K562 (cell line): ENCODE measurements around the gene POLR3K. TPM values are rescaled to one million over a fixed set of nuclear protein-coding genes. Genes with fewer than 3 reads are reported as not detected.

Experiments used
- ZBTB40 ChIP-seq, 2 experiments: fragments of 450-650 bp in 1 of 2; sonication (generic) in 1 of 2; formaldehyde crosslinking in 1 of 2; IDR thresholded peaks; 2 replicates each; pipeline versions ENCODE4 v1.7.1 to v1.9.0; 2016 to 2022; ENCODE audit warnings: inconsistent platforms in 1 of 2, mild to moderate bottlenecking in 1 of 2, missing genetic modification reagents in 1 of 2
- polyA plus RNA-seq, 8 experiments: library from polyadenylated mRNA; depleted of rRNA in 4 of 8; stranded (reverse) in 5 of 8; unstranded in 3 of 8; fragments of >200 nt; fragmentation: Nextera tagmentation in 2 of 8; fragmentation: Illumina TruSeq in 1 of 8; extraction: Ambion mirVana in 2 of 8; extraction: Trizol in 1 of 8; gene quantifications; 2 replicates each; pipeline versions ENCODE4 v1.2.1 to v1.2.3, GENCODE V29; 2011 to 2014; ENCODE audit warnings: inconsistent platforms in 1 of 8, missing spikeins in 1 of 8
- total RNA-seq, 7 experiments: library from RNA; depleted of rRNA in 6 of 7; stranded (reverse); fragments of >200 nt in 6 of 7; fragmentation: Illumina TruSeq in 2 of 7; extraction: Trizol in 2 of 7; gene quantifications; 2 replicates each; pipeline versions ENCODE4 v1.2.1 to v1.2.3, GENCODE V29; 2011 to 2021; ENCODE audit warnings: low replicate concordance in 1 of 7

POLR3K gene
- total and polyA plus RNA-seq, 9 of the 15 experiments (the other 6 are each of a cell fraction or from before 2014, with no cell fraction given), result 42.1 to 315 (median 86.7) TPM

GRCh38 chr16:78444-79150, 25.2 kb upstream of the POLR3K start (continued):
- TF ChIP-seq ZBTB40 (IDR thresholded peaks at IDR 0.05), result peak; percentile 47; the same call in 1 of the 2 replicates
- TF ChIP-seq ZBTB40 (CRISPR knock-in tag; IDR thresholded peaks at IDR 0.05), result no peak
- TF ChIP-seq, all 486 proteins: peak for 12
